DMS114 treated with DMSO at 0.1 percent for 48 hours (cell line): ENCODE data around the gene LPAR3.
"Not testable (repeated sequence)": the region's sequence is repeated elsewhere in the genome, so short reads cannot be mapped to it uniquely, and the experiment has no call there.

ENCODE experiments used
- DNase-seq: peaks from one replicate; lab custom pipeline; 2025; ENCODE audit not compliant: unreplicated experiment; lab: John Stamatoyannopoulos, UW

The LPAR3 gene

GRCh38 chr1:84892705-84893618, at the start of gene LPAR3:
LPAR3 (minus strand) TSS chr1:84893206; CDS start chr1:84866120, 27,086 bp downstream.
- peak; percentile 59 for DNase-seq

GRCh38 chr1:84941843-84942242, 48.8 kb upstream of the LPAR3 start:
- no peak for DNase-seq

GRCh38 chr1:84940481-84940880, 47.5 kb upstream of the LPAR3 start:
- no peak for DNase-seq

GRCh38 chr1:84939761-84940160, 46.8 kb upstream of the LPAR3 start:
- DNase-seq = no peak

GRCh38 chr1:84939151-84939550, 46.1 kb upstream of the LPAR3 start:
- no peak for DNase-seq

GRCh38 chr1:84936116-84936810, 43.3 kb upstream of the LPAR3 start:
- DNase-seq = peak; percentile 46

- DNase-seq = no peak
These were observed 40.1 kb upstream of the LPAR3 start for GRCh38 chr1:84933011-84933611.

GRCh38 chr1:84930831-84931230, 37.8 kb upstream of the LPAR3 start:
- DNase-seq = no peak

GRCh38 chr1:84930329-84930728, 37.3 kb upstream of the LPAR3 start:
- no peak for DNase-seq

- no peak for DNase-seq
These were observed 36.6 kb upstream of the LPAR3 start for GRCh38 chr1:84929581-84929980.

GRCh38 chr1:84928979-84929378, 36.0 kb upstream of the LPAR3 start:
- DNase-seq = no peak

- no peak for DNase-seq
These were observed 30.3 kb upstream of the LPAR3 start for GRCh38 chr1:84923317-84923716.

GRCh38 chr1:84920159-84920558, 27.2 kb upstream of the LPAR3 start:
- no peak for DNase-seq

GRCh38 chr1:84919461-84919970, 26.5 kb upstream of the LPAR3 start:
- DNase-seq = no peak

GRCh38 chr1:84918726-84919336, 25.8 kb upstream of the LPAR3 start:
- DNase-seq = no peak

GRCh38 chr1:84916897-84917296, 23.9 kb upstream of the LPAR3 start:
- no peak for DNase-seq

- no peak for DNase-seq
These were observed 20.5 kb upstream of the LPAR3 start for GRCh38 chr1:84913555-84913892.

- DNase-seq = no peak
These were observed 19.9 kb upstream of the LPAR3 start for GRCh38 chr1:84912726-84913554.

- not testable (repeated sequence) for DNase-seq
These were observed 15.9 kb upstream of the LPAR3 start for GRCh38 chr1:84908746-84909464.
